Measurements from ENCODE around the gene MXRA7.

GRCh38 chr17:76734080-76734840 is 23.5 kb upstream of the MXRA7 start:
- TF ChIP-seq CTCF (IDR thresholded peaks at IDR 0.05), result no peak
- TF ChIP-seq POLR2AphosphoS5 (IDR thresholded peaks at IDR 0.05), result no peak
